K562 (cell line): ENCODE results near the gene REEP3. TPM values are rescaled to one million over a fixed set of nuclear protein-coding genes. Genes with fewer than 3 reads are reported as not detected.

Experiments
- ARHGAP35 ChIP-seq: fragments of 450-650 bp; IDR thresholded peaks from 2 replicates; pipeline ENCODE4 v1.6.1; 2018; ENCODE audit not compliant: partially characterized antibody
- ATF1 ChIP-seq, 2 experiments: fragments of 450-650 bp in 1 of 2; IDR thresholded peaks; 2 replicates each; pipeline ENCODE4 v1.6.1; 2016; ENCODE audit warnings: missing compliant biosample characterization in 1 of 2, missing genetic modification characterization in 1 of 2
- CGGBP1 ChIP-seq: fragments of 250-450 bp; sonication (Bioruptor Pico); IDR thresholded peaks from 2 replicates; pipeline ENCODE4 v1.9.0; 2021; ENCODE audit warnings: mild to moderate bottlenecking
- CHCHD3 ChIP-seq: fragments of 250-450 bp; sonication (Bioruptor Pico); IDR thresholded peaks from 2 replicates; pipeline ENCODE4 v2.1.2; 2022; ENCODE audit warnings: mild to moderate bottlenecking
- CREM ChIP-seq: IDR thresholded peaks from 2 replicates; pipeline ENCODE4 v1.6.1; 2014; ENCODE audit warnings: antibody characterized with exemption, low read depth
- DDX20 ChIP-seq: fragments of 450-650 bp; IDR thresholded peaks from 2 replicates; pipeline ENCODE4 v1.6.1; 2016; ENCODE audit warnings: missing genetic modification characterization, low read depth, mild to moderate bottlenecking, missing compliant biosample characterization, moderate library complexity
- FOS ChIP-seq: IDR thresholded peaks from 3 replicates; pipeline ENCODE4 v1.6.1; 2011; ENCODE audit not compliant: insufficient read length; ENCODE audit errors: extremely low read depth
- FOXA1 ChIP-seq: fragments of 450-650 bp; IDR thresholded peaks from 2 replicates; pipeline ENCODE4 v1.6.1; 2016; ENCODE audit warnings: mild to moderate bottlenecking, borderline replicate concordance
- HDGF ChIP-seq: fragments of 450-650 bp; IDR thresholded peaks from 2 replicates; pipeline ENCODE4 v1.6.1; 2016
- ILF3 ChIP-seq: fragments of 450-650 bp; IDR thresholded peaks from 2 replicates; pipeline ENCODE4 v1.6.1; 2018; ENCODE audit warnings: antibody characterized with exemption, mild to moderate bottlenecking, moderate library complexity, borderline replicate concordance
- ILK ChIP-seq: fragments of 450-650 bp; IDR thresholded peaks from 2 replicates; pipeline ENCODE4 v1.6.1; 2016; ENCODE audit warnings: missing genetic modification characterization, low read depth, mild to moderate bottlenecking, missing compliant biosample characterization, moderate library complexity, borderline replicate concordance
- KLF6 ChIP-seq: fragments of 250-450 bp; sonication (Bioruptor Pico); IDR thresholded peaks from 2 replicates; pipeline ENCODE4 v1.4.0; 2020; ENCODE audit warnings: mild to moderate bottlenecking, moderate library complexity, borderline replicate concordance
- MEF2D ChIP-seq: conservative IDR thresholded peaks from 2 replicates; pipeline ENCODE4 v1.6.1; 2016; ENCODE audit warnings: low read depth, missing genetic modification characterization, missing compliant biosample characterization
- NFATC3 ChIP-seq: fragments of 450-650 bp; IDR thresholded peaks from 2 replicates; pipeline ENCODE4 v1.6.1; 2017; ENCODE audit warnings: mild to moderate bottlenecking
- PHTF2 ChIP-seq: fragments of 250-450 bp; sonication (Bioruptor Pico); IDR thresholded peaks from 2 replicates; pipeline ENCODE4 v1.5.0; 2021; ENCODE audit warnings: mild to moderate bottlenecking
- POLR2A ChIP-seq: fragments of 450-650 bp; conservative IDR thresholded peaks from 2 replicates; pipeline ENCODE4 v1.6.1; 2016
- RB1 ChIP-seq: fragments of 450-650 bp; IDR thresholded peaks from 2 replicates; pipeline ENCODE4 v1.6.1; 2017; ENCODE audit warnings: low read depth, mild to moderate bottlenecking
- RHOXF2B ChIP-seq: fragments of 250-450 bp; sonication (Bioruptor Pico); conservative IDR thresholded peaks from 2 replicates; pipeline ENCODE4 v1.5.1; 2021
- SMARCC2 ChIP-seq: fragments of 450-650 bp; IDR thresholded peaks from 2 replicates; pipeline ENCODE4 v1.6.1; 2017; ENCODE audit warnings: antibody characterized with exemption, moderate library complexity, mild to moderate bottlenecking, low read depth
- STAG1 ChIP-seq: sonication (generic); formaldehyde crosslinking; IDR thresholded peaks from 2 replicates; pipeline ENCODE4 v1.5.0; 2020; ENCODE audit warnings: missing genetic modification reagents, borderline replicate concordance
- TAF1 ChIP-seq: IDR thresholded peaks from 2 replicates; pipeline ENCODE4 v1.6.1; 2011; ENCODE audit warnings: mild to moderate bottlenecking, low read length, moderate library complexity; ENCODE audit not compliant: insufficient read depth, control insufficient read depth, severe bottlenecking; ENCODE audit errors: extremely low read depth
- TEAD4 ChIP-seq, 2 experiments: sonication (generic) in 1 of 2; formaldehyde crosslinking in 1 of 2; IDR thresholded peaks; 2 replicates each; pipeline versions ENCODE4 v1.6.1 to v1.8.0; 2012 to 2022; ENCODE audit warnings: borderline replicate concordance in 1 of 2, inconsistent platforms in 1 of 2, low read length in 1 of 2, mild to moderate bottlenecking in 1 of 2, missing genetic modification reagents in 1 of 2
- ZBTB7A ChIP-seq: IDR thresholded peaks from 2 replicates; pipeline ENCODE4 v1.6.1; 2011; ENCODE audit warnings: low read depth, mild to moderate bottlenecking, low read length, moderate library complexity, borderline replicate concordance; ENCODE audit not compliant: control insufficient read depth
- ZNF398 ChIP-seq: fragments of 250-450 bp; sonication (Bioruptor Pico); IDR thresholded peaks from 2 replicates; pipeline ENCODE4 v1.8.0; 2021; ENCODE audit warnings: moderate library complexity, mild to moderate bottlenecking, inconsistent platforms
- ZNF586 ChIP-seq: fragments of 450-650 bp; formaldehyde crosslinking; conservative IDR thresholded peaks from 2 replicates; pipeline ENCODE4 v1.4.0; 2020; ENCODE audit warnings: mild to moderate bottlenecking, moderate library complexity
- polyA plus RNA-seq, 8 experiments: library from polyadenylated mRNA; depleted of rRNA in 4 of 8; stranded (reverse) in 5 of 8; unstranded in 3 of 8; fragments of >200 nt; fragmentation: Nextera tagmentation in 2 of 8; fragmentation: Illumina TruSeq in 1 of 8; extraction: Ambion mirVana in 2 of 8; extraction: Trizol in 1 of 8; gene quantifications; 2 replicates each; pipeline versions ENCODE4 v1.2.1 to v1.2.3, GENCODE V29; 2011 to 2014; ENCODE audit warnings: inconsistent platforms in 1 of 8, missing spikeins in 1 of 8
- total RNA-seq, 7 experiments: library from RNA; depleted of rRNA in 6 of 7; stranded (reverse); fragments of >200 nt in 6 of 7; fragmentation: Illumina TruSeq in 2 of 7; extraction: Trizol in 2 of 7; gene quantifications; 2 replicates each; pipeline versions ENCODE4 v1.2.1 to v1.2.3, GENCODE V29; 2011 to 2021; ENCODE audit warnings: low replicate concordance in 1 of 7
- TF ChIP-seq, protein P1 (sequence below): fragments of 450-650 bp; IDR thresholded peaks from 2 replicates; pipeline ENCODE4 v1.6.1; 2014; ENCODE audit warnings: low read depth, mild to moderate bottlenecking, moderate library complexity, borderline replicate concordance

REEP3 gene
- total and polyA plus RNA-seq, 9 of the 15 experiments (the other 6 are each of a cell fraction or from before 2014, with no cell fraction given) = 3.4 to 13.4 (median 9.2) TPM

DNA sequence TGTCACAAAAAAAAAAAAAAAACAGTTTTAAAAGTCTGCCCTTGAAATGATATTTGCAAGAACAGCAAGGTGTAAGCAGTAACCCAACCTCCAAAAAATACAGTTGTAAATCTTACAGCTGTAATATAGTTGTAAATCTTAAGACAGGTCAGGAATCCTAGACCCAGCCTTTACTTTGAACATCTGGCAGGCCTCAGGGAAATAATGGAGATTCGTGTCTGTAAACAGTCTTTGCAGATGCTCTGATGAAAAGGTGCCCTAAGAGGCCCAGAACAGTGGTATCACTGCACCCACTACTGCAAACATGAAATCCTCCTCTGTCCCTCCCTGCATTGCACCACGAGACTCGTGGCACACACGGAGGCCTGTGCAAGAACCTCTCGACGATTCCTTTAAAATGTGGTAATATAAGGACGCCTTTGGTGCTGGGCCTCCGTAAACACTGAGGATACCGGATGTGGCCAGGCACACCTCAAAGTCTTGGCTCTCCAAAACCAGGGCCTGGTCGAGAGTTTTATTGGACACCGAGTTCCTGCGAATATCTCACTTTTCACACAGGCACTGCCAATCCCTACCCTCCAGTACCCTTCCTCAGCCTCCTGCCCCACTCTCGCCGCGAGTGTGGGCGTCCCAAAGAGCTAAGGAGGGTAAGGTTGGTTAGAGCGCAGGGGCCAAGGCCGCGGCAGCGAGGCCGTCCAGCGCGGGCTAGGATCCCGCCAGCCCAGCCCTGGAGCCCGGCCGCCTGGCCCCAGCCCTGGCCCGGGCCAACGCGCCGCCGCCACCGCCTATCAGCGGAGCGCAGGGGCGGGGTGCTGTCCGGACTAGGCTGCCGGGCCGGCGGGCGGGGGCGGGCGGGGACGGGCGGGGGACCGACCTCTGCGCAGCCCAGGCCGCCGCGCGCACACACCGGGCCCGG lies at the start of gene REEP3 (continued):
- TF ChIP-seq NFATC3 (no peak), FOXA1 (no peak), RB1 (peak; percentile 42), HDGF (no peak), MEF2D (peak; percentile 52; the same call in 1 of the 2 replicates), TEAD4 (IDR thresholded peaks at IDR 0.05; ENCODE audit: low read length) (0 out of 2 replicates have a peak, but pooled peaks have one; percentile 31), TEAD4 (CRISPR knock-in tag; IDR thresholded peaks at IDR 0.05; ENCODE audit: borderline replicate concordance) (0 out of 2 replicates have a peak, but pooled peaks have one; percentile 29), CHCHD3 (CRISPR knock-in tag) (no peak), ILF3 (no peak), POLR2A (peak; percentile 75), CREM (no peak; the same call in 1 of the 2 replicates), STAG1 (CRISPR knock-in tag) (no peak), ARHGAP35 (no peak), ILK (tag) (no peak), ZNF586 (no peak), KLF6 (CRISPR knock-in tag) (no peak), SMARCC2 (no peak), RHOXF2B (CRISPR knock-in tag) (no peak), DDX20 (tag) (no peak), ZNF398 (CRISPR knock-in tag) (no peak), TAF1 (no peak), PHTF2 (CRISPR knock-in tag) (no peak), FOS (no peak), ATF1 (CRISPR knock-in tag; IDR thresholded peaks at IDR 0.05) (no peak), ATF1 (tag; IDR thresholded peaks at IDR 0.05) (peak; percentile 52), CGGBP1 (CRISPR knock-in tag) (no peak), ZBTB7A (no peak)
- TF ChIP-seq, protein P1, sequence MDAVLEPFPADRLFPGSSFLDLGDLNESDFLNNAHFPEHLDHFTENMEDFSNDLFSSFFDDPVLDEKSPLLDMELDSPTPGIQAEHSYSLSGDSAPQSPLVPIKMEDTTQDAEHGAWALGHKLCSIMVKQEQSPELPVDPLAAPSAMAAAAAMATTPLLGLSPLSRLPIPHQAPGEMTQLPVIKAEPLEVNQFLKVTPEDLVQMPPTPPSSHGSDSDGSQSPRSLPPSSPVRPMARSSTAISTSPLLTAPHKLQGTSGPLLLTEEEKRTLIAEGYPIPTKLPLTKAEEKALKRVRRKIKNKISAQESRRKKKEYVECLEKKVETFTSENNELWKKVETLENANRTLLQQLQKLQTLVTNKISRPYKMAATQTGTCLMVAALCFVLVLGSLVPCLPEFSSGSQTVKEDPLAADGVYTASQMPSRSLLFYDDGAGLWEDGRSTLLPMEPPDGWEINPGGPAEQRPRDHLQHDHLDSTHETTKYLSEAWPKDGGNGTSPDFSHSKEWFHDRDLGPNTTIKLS = peak; percentile 29; the same call in 1 of the 2 replicates
